A549 (cell line): ENCODE data around the gene TTC17. TPM values are rescaled to one million over a fixed set of nuclear protein-coding genes. Genes with fewer than 3 reads are reported as not detected.
"Not testable (repeated sequence)": the region's sequence is repeated elsewhere in the genome, so short reads cannot be mapped to it uniquely, and the experiment has no call there.

Experiments used
- ATAC-seq, 2 experiments: fragments of 200-7000 bp in 1 of 2; fragments of >200 bp in 1 of 2; cut with Nextera tagmentation in 1 of 2; cut with Tn5 transposase in 1 of 2; 3 replicates each; pipeline versions ENCODE4 v1.8.0 to v1.9.1; 2018 to 2020; ENCODE audit warnings: mild to moderate bottlenecking in 1 of 2, moderate library complexity in 1 of 2
- CTCF ChIA-PET: fragments of 300-600 bp; sonication (Branson Sonifier 250); formaldehyde crosslinking; extraction: SDS; loops from one replicate; lab custom pipeline; 2021; ENCODE audit warnings: antibody characterized with exemption, inconsistent platforms; lab: Yijun Ruan, JAX
- POLR2A ChIA-PET: fragments of 350-600 bp; formaldehyde crosslinking; extraction: SDS; loops from one replicate; lab custom pipeline; 2021; ENCODE audit warnings: antibody characterized with exemption, inconsistent platforms; lab: Yijun Ruan, JAX
- DNase-seq, 2 experiments: peaks; one replicate each; pipeline versions ENCODE4 v3.0.0 to v3.0.0-alpha.2; 2011 to 2016; ENCODE audit warnings: low read depth in 1 of 2, low spot score in 1 of 2
- FAIRE-seq: peaks from 2 replicates; lab custom pipeline; 2011; peaks lifted over from hg19 to GRCh38; lab: Jason Lieb, UNC
- H3K27ac ChIP-seq, 2 experiments: fragments of >200 bp; sonication (Bioruptor Twin); formaldehyde crosslinking; 3 replicates each; pipeline ENCODE4 v1.5.1; 2016 to 2017
- H3K4me1 ChIP-seq: fragments of >200 bp; sonication (Bioruptor Twin); formaldehyde crosslinking; 3 replicates; pipeline ENCODE4 v1.6.1; 2016
- H3K4me2 ChIP-seq: fragments of >200 bp; sonication (Bioruptor Twin); formaldehyde crosslinking; 3 replicates; pipeline ENCODE4 v1.6.1; 2016
- H3K4me3 ChIP-seq: fragments of >200 bp; sonication (Bioruptor Twin); formaldehyde crosslinking; 3 replicates; pipeline ENCODE4 v1.5.1; 2016
- H3K9me3 ChIP-seq: fragments of >200 bp; sonication (Bioruptor Twin); formaldehyde crosslinking; 3 replicates; pipeline ENCODE4 v1.6.1; 2016
- CBX8 ChIP-seq: fragments of 200-600 bp; sonication (generic); IDR thresholded peaks from 2 replicates; pipeline ENCODE4 v1.6.1; 2016
- CEBPB ChIP-seq, 2 experiments: fragments of >200 bp in 1 of 2; sonication (Bioruptor Twin) in 1 of 2; formaldehyde crosslinking in 1 of 2; IDR thresholded peaks; 2 replicates each; pipeline ENCODE4 v1.6.1; 2012 to 2016
- CHD2 ChIP-seq: fragments of 150-350 bp; IDR thresholded peaks from 2 replicates; pipeline ENCODE4 v1.6.1; 2014; ENCODE audit warnings: low read length; ENCODE audit not compliant: partially characterized antibody
- E2F6 ChIP-seq: IDR thresholded peaks from 2 replicates; pipeline ENCODE4 v1.6.1; 2012; ENCODE audit warnings: low read depth, borderline replicate concordance
- EHF ChIP-seq: fragments of 250-450 bp; sonication (Bioruptor Pico); IDR thresholded peaks from 2 replicates; pipeline ENCODE4 v1.5.0; 2020; ENCODE audit warnings: mild to moderate bottlenecking
- FOSL2 ChIP-seq, 2 experiments: fragments of 450-650 bp in 1 of 2; fragments of >200 bp in 1 of 2; sonication (Bioruptor Twin) in 1 of 2; formaldehyde crosslinking; IDR thresholded peaks; 2 replicates each; pipeline versions ENCODE4 v1.5.0 to v1.6.1; 2016 to 2020; ENCODE audit warnings: mild to moderate bottlenecking in 1 of 2, moderate library complexity in 1 of 2
- FOXS1 ChIP-seq: fragments of 250-450 bp; sonication (Bioruptor Pico); IDR thresholded peaks from 2 replicates; pipeline ENCODE4 v1.5.0; 2020; ENCODE audit warnings: mild to moderate bottlenecking, moderate library complexity
- HDAC2 ChIP-seq: fragments of 200-600 bp; sonication (generic); IDR thresholded peaks from 2 replicates; pipeline ENCODE4 v1.6.1; 2016
- KDM5A ChIP-seq: fragments of 200-600 bp; sonication (generic); IDR thresholded peaks from 2 replicates; pipeline ENCODE4 v1.6.1; 2016; ENCODE audit warnings: antibody characterized with exemption, mild to moderate bottlenecking
- MAFK ChIP-seq: fragments of 450-650 bp; IDR thresholded peaks from 2 replicates; pipeline ENCODE4 v1.6.1; 2014; ENCODE audit not compliant: partially characterized antibody
- MAZ ChIP-seq: fragments of 150-350 bp; IDR thresholded peaks from 2 replicates; pipeline ENCODE4 v1.6.1; 2014; ENCODE audit warnings: antibody characterized with exemption, low read depth, low read length, borderline replicate concordance
- MYC ChIP-seq: IDR thresholded peaks from 2 replicates; pipeline ENCODE4 v1.6.1; 2012; ENCODE audit warnings: mild to moderate bottlenecking, inconsistent platforms, low read length, improper control_type of control experiment, borderline replicate concordance
- NFE2L2 ChIP-seq: fragments of 150-350 bp; conservative IDR thresholded peaks from 2 replicates; pipeline ENCODE4 v1.6.1; 2014; ENCODE audit warnings: low read length
- PHF8 ChIP-seq: fragments of 200-600 bp; sonication (generic); IDR thresholded peaks from 2 replicates; pipeline ENCODE4 v1.6.1; 2016; ENCODE audit warnings: low read depth, mild to moderate bottlenecking, antibody characterized with exemption, moderate library complexity, borderline replicate concordance
- RCOR1 ChIP-seq: fragments of 150-350 bp; IDR thresholded peaks from 2 replicates; pipeline ENCODE4 v1.6.1; 2014; ENCODE audit warnings: antibody characterized with exemption, low read length, low read depth
- SREBF2 ChIP-seq: fragments of 450-650 bp; IDR thresholded peaks from 2 replicates; pipeline ENCODE4 v1.6.1; 2014; ENCODE audit warnings: mild to moderate bottlenecking, moderate library complexity
- TP53 ChIP-seq: fragments of 250-450 bp; sonication (Bioruptor Pico); IDR thresholded peaks from 2 replicates; pipeline ENCODE4 v1.5.0; 2021; ENCODE audit warnings: mild to moderate bottlenecking, moderate library complexity
- ZC3H11A ChIP-seq: fragments of 450-650 bp; IDR thresholded peaks from 2 replicates; pipeline ENCODE4 v1.6.1; 2014; ENCODE audit warnings: antibody characterized with exemption, mild to moderate bottlenecking
- WGBS: methylation state at CpG from one replicate; pipeline ENCODE4 v1.1.6; 2017; ENCODE audit errors: missing lambda C conversion rate; 5-methylcytosine and 5-hydroxymethylcytosine counted together
- polyA plus RNA-seq, 4 experiments: library from polyadenylated mRNA; depleted of rRNA in 3 of 4; stranded (reverse); fragments of >200 nt; fragmentation: RNase III in 1 of 4; extraction: RNeasy Plus Mini Kit Qiagen cat#74134 plus additional on column Dnase treatment in 1 of 4; gene quantifications; 2 replicates in 3 of 4; 3 replicates in 1 of 4; pipeline ENCODE4 v1.2.3, GENCODE V29; 2011 to 2017

The TTC17 gene
- polyA plus RNA-seq, 2 of the 4 experiments (the other 2 are of a cell fraction), result 28.9 to 89.4 TPM

- FAIRE-seq (no peak), ATAC-seq (no peak), DNase-seq (no peak)
- Histone ChIP-seq H3K4me3 (no peak overlapping the region), H3K4me2 (no peak overlapping the region), H3K9me3 (no peaks in the 10 kb centered on the region), H3K4me1 (no peaks in the 10 kb centered on the region), H3K27ac (no peak overlapping the region)
- no peak for TF ChIP-seq NFE2L2
- no peak for TF ChIP-seq HDAC2
- TF ChIP-seq SREBF2, result no peak
- TF ChIP-seq EHF (CRISPR knock-in tag), result no peak
- TF ChIP-seq MYC, result no peak
- no peak for TF ChIP-seq MAZ
- no peak for TF ChIP-seq TP53 (CRISPR knock-in tag)
- no peak for TF ChIP-seq FOXS1 (CRISPR knock-in tag)
- no peak for TF ChIP-seq RCOR1
- no peak for TF ChIP-seq FOSL2 (IDR thresholded peaks at IDR 0.05)
- TF ChIP-seq FOSL2 (CRISPR knock-in tag; IDR thresholded peaks at IDR 0.05), result no peak
- CTCF ChIA-PET, result no interaction called here
- WGBS, result 89% methylated on average over 6 of the region's 6 CpGs
- POLR2A ChIA-PET, result no interaction called here
Measured at GRCh38 chr11:43401252-43401651, 42.5 kb downstream of the TTC17 start.

- 86% methylated on average over 4 of the region's 4 CpGs for WGBS
- H3K4me1 ChIP-seq, H3K4me2 ChIP-seq, FAIRE-seq, ATAC-seq, H3K9me3 ChIP-seq, DNase-seq, H3K4me3 ChIP-seq, H3K27ac ChIP-seq, POLR2A ChIA-PET: not testable (repeated sequence)
- CTCF ChIA-PET, result interaction anchor here (0.9 kb wide), 1 partner anchor 18 kb away, joined by 3 read pairs; no protein-coding TSS in a partner anchor
- TF ChIP-seq ZC3H11A, result peak; percentile 92
Measured at GRCh38 chr11:43401811-43402210, 43.1 kb downstream of the TTC17 start.

GRCh38 chr11:43403357-43404231 lies 44.9 kb downstream of the TTC17 start:
- peak; percentile 42 for TF ChIP-seq MAFK
- no peak for TF ChIP-seq NFE2L2
- TF ChIP-seq CEBPB (IDR thresholded peaks at IDR 0.05), result peak in 1 of 2 experiments; percentile 36; a peak in 1 of 4 replicates
- POLR2A ChIA-PET, result no interaction called here
- no peak overlapping the region for H3K4me3 ChIP-seq
- H3K4me2 ChIP-seq, result no peak overlapping the region
- DNase-seq (no peak), ATAC-seq (no peak), FAIRE-seq (no peak)
- peak overlapping the region in 1 of 2 experiments; percentile 23; a peak in 1 of 6 replicates for H3K27ac ChIP-seq
- no peaks in the 10 kb centered on the region for H3K9me3 ChIP-seq
- CTCF ChIA-PET, result interaction anchor here (0.8 to 2.8 kb wide), 3 partner anchors 10 to 92 kb away, joined by 3 to 10 read pairs (median 6); partner anchors contain the start of gene API5
- WGBS, result 78% methylated on average over 8 of the region's 8 CpGs
- no peaks in the 10 kb centered on the region for H3K4me1 ChIP-seq

- H3K4me3 ChIP-seq, result no peak overlapping the region
- 90% methylated on average over 3 of the region's 3 CpGs for WGBS
- ChIA-PET CTCF (interaction anchor here (2.0 to 2.8 kb wide), 2 partner anchors 9 to 15 kb away, joined by 6 to 10 read pairs; no protein-coding TSS in a partner anchor), POLR2A (no interaction called here)
- no peak overlapping the region for H3K4me2 ChIP-seq
- ATAC-seq, result no peak
- no peaks in the 10 kb centered on the region for H3K9me3 ChIP-seq
- FAIRE-seq, result no peak
- peaks cover 3% of the 10 kb centered on the region for H3K4me1 ChIP-seq
- TF ChIP-seq EHF (CRISPR knock-in tag), result no peak
- no peak for TF ChIP-seq CHD2
- TF ChIP-seq PHF8, result no peak
- no peak for TF ChIP-seq CBX8
- TF ChIP-seq FOXS1 (CRISPR knock-in tag), result no peak
- TF ChIP-seq E2F6, result no peak
- TF ChIP-seq KDM5A, result no peak
- peak overlapping the region in 1 of 2 experiments; percentile 23; a peak in 1 of 6 replicates for H3K27ac ChIP-seq
- no peak for DNase-seq
Measured at GRCh38 chr11:43404406-43404805, 45.7 kb downstream of the TTC17 start.
